Measurements from ENCODE around the gene SAMD11. TPM values are rescaled to one million over a fixed set of nuclear protein-coding genes. Genes with fewer than 3 reads are reported as not detected.

SAMD11 gene
- total RNA-seq, 4 donors from 2014 or later: 6.2 to 28.8 (median 13.9) TPM

- H3K27me3 ChIP-seq: peaks cover 0 to 66% (median 0%) of the 10 kb centered on the region in 4 donors
- H3K27ac ChIP-seq (replicated peaks in 1 of 4): peak overlapping the region in 1 of 4 donors; percentile 43
- H3K4me1 ChIP-seq: peaks cover 15 to 38% (median 34%) of the 10 kb centered on the region in 4 donors
- H3K36me3 ChIP-seq: no peaks in the 10 kb centered on the region
- intact Hi-C loops (cut with DNase I): loop anchor here (5.0 kb wide), 1 partner anchor 34 kb away; no protein-coding TSS in a partner anchor
- no peak for TF ChIP-seq POLR2A (IDR thresholded peaks at IDR 0.05; ENCODE audit: low read depth)
- no peak for TF ChIP-seq POLR2AphosphoS5 (IDR thresholded peaks at IDR 0.05)
- no peak for TF ChIP-seq EP300 (IDR thresholded peaks at IDR 0.05)
- peak overlapping the region; percentile 44 to 60 (median 54) for H3K4me3 ChIP-seq
- 94% methylated on average over 5 of the region's 21 CpGs for WGBS
- DNase-seq (ENCODE audit: extremely low spot score): peak; percentile 66
- H3K9me3 ChIP-seq: no peaks in the 10 kb centered on the region
These were observed 19.9 kb upstream of the SAMD11 start for GRCh38 chr1:903721-904271.

DNA sequence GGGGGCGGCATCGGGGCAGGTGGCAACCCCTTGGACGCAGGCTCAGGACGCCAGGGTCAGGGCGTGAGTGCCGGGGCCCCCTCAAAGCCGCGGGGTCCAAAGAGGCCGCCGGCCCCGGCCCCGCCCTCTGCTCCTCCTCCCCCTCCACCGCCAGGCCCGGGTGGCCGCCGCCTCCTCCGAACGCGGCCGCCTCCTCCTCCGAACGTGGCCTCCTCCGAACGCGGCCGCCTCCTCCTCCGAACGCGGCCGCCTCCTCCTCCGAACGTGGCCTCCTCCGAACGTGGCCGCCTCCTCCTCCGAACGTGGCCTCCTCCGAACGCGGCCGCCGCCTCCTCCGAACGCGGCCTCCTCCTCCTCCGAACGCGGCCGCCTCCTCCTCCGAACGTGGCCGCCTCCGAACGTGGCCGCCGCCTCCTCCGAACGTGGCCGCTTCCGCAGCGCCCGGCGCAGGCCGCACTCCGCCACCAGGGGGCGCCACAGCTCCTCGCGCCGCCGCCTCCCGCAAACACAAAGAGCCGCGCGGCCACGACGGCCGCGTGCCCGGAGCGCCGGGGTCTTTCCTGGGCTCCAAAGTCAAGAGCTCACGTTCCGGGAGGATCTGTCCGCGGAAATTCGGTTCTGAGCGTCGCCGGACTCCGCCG lies 19.3 kb upstream of the SAMD11 start:
- DNase-seq (ENCODE audit: extremely low spot score): peak; percentile 95
- Histone ChIP-seq H3K27me3 (peaks cover 0 to 62% (median 0%) of the 10 kb centered on the region in 4 donors), H3K36me3 (no peaks in the 10 kb centered on the region), H3K27ac (replicated peaks in 1 of 4) (peak overlapping the region in 3 of 4 donors; percentile 20 to 55 (median 43)), H3K9me3 (no peaks in the 10 kb centered on the region), H3K4me1 (peaks cover 15 to 38% (median 34%) of the 10 kb centered on the region in 4 donors), H3K4me3 (peak overlapping the region; percentile 44 to 60 (median 54))
- intact Hi-C loops (cut with DNase I): loop anchor here (5.0 kb wide), 1 partner anchor 33 kb away; no protein-coding TSS in a partner anchor
- no peak for TF ChIP-seq EP300 (IDR thresholded peaks at IDR 0.05)
- no peak for TF ChIP-seq POLR2AphosphoS5 (IDR thresholded peaks at IDR 0.05)
- TF ChIP-seq CTCF (IDR thresholded peaks at IDR 0.05): peak; percentile 90 to 99 (median 95)
- WGBS: 36% methylated on average over 18 of the region's 91 CpGs

DNA sequence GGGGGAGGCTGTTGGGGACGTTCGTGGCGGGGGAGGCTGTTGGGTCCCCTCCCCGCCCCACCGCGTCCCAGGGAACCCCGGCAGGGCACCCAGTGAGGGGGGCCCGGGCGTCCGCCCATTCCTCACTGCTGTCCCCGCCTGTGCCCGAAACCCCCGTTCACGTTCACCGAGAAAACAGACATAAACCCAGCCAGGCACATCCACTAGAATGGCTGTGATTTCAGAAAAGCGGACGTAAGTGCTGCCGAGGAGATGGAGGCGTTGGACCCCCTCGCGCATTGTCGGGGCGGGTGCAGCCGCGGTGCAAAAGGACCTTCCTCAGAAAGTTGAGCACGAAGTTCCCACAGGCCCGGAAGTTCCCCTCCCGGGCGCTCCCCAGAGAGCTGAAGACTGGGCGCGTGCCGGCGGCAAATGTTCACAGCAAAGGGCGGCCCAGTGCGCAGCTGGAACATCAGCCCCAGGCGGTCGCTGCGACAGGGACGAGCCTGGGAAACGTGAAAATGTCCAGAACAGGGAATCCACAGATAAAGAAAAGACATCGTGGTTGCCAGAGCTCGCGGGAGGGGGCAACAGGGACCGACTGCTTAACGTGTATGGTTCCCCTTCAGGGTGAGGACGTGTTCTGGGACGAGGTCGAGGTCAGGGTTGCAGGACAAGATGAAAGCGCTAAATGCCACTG lies 18.5 kb upstream of the SAMD11 start:
- peak overlapping the region in 1 of 4 donors; percentile 55 for H3K27ac ChIP-seq (replicated peaks in 1 of 4)
- peak overlapping the region; percentile 44 to 60 (median 54) for H3K4me3 ChIP-seq

GRCh38 chr1:905811-906599 lies 17.7 kb upstream of the SAMD11 start:
- no peak overlapping the region for H3K27ac ChIP-seq (replicated peaks in 1 of 4)

More for the DNA sequence above, 18.5 kb upstream of the SAMD11 start:
- Histone ChIP-seq H3K4me1 (peaks cover 16 to 44% (median 41%) of the 10 kb centered on the region in 4 donors), H3K36me3 (no peaks in the 10 kb centered on the region), H3K27me3 (peaks cover 0 to 60% (median 5%) of the 10 kb centered on the region in 4 donors), H3K9me3 (no peaks in the 10 kb centered on the region)
- WGBS: 44% methylated on average over 24 of the region's 49 CpGs
- no peak for TF ChIP-seq POLR2A (IDR thresholded peaks at IDR 0.05; ENCODE audit: low read depth)
- TF ChIP-seq POLR2AphosphoS5 (IDR thresholded peaks at IDR 0.05): peak in 1 of 2 donors; percentile 4
- no peak for TF ChIP-seq CTCF (IDR thresholded peaks at IDR 0.05)
- TF ChIP-seq EP300 (IDR thresholded peaks at IDR 0.05): no peak
- peak; percentile 42 for DNase-seq (ENCODE audit: extremely low spot score)
- intact Hi-C loops (cut with DNase I): no loop called here

More at GRCh38 chr1:905811-906599, 17.7 kb upstream of the SAMD11 start:
- Histone ChIP-seq H3K36me3 (no peaks in the 10 kb centered on the region), H3K27me3 (peaks cover 0 to 63% (median 10%) of the 10 kb centered on the region in 4 donors), H3K4me1 (peaks cover 20 to 52% (median 48%) of the 10 kb centered on the region in 4 donors), H3K9me3 (no peaks in the 10 kb centered on the region), H3K4me3 (no peak overlapping the region)
- intact Hi-C loops (cut with DNase I): no loop called here
- no peak for DNase-seq (ENCODE audit: extremely low spot score)
- WGBS: 81% methylated on average over 8 of the region's 13 CpGs
- TF ChIP-seq EP300 (IDR thresholded peaks at IDR 0.05) (no peak), CTCF (IDR thresholded peaks at IDR 0.05) (no peak), POLR2AphosphoS5 (IDR thresholded peaks at IDR 0.05) (no peak)
